HepG2 (cell line): Measurements from ENCODE around the gene KLHDC8B. TPM values are rescaled to one million over a fixed set of nuclear protein-coding genes. Genes with fewer than 3 reads are reported as not detected.

Experiments
- ARNT2 ChIP-seq: sonication (generic); formaldehyde crosslinking; IDR thresholded peaks from 2 replicates; pipeline ENCODE4 v1.8.0; 2022; ENCODE audit warnings: mild to moderate bottlenecking, low read depth, missing genetic modification reagents, moderate library complexity
- ATF7-NPFF ChIP-seq: sonication (generic); formaldehyde crosslinking; IDR thresholded peaks from 2 replicates; pipeline ENCODE4 v1.8.1; 2023; ENCODE audit warnings: mild to moderate bottlenecking, low read depth, missing genetic modification reagents, moderate library complexity
- CREB1 ChIP-seq, 2 experiments: fragments of 450-650 bp in 1 of 2; IDR thresholded peaks; 2 replicates each; pipeline ENCODE4 v1.6.1; 2016 to 2017; ENCODE audit warnings: control low read depth in 1 of 2, mild to moderate bottlenecking in 1 of 2, missing compliant biosample characterization in 1 of 2, missing genetic modification characterization in 1 of 2
- HNF1A ChIP-seq, 2 experiments: sonication (generic) in 1 of 2; formaldehyde crosslinking in 1 of 2; IDR thresholded peaks; 2 replicates each; pipeline versions ENCODE4 v1.4.0 to v1.6.1; 2016 to 2020; ENCODE audit warnings: borderline replicate concordance in 1 of 2, low read depth in 1 of 2, mild to moderate bottlenecking in 1 of 2, missing genetic modification reagents in 1 of 2
- JUND ChIP-seq: sonication (generic); formaldehyde crosslinking; IDR thresholded peaks from 2 replicates; pipeline ENCODE4 v1.8.0; 2022; ENCODE audit warnings: mild to moderate bottlenecking, missing genetic modification reagents
- NFYC ChIP-seq: IDR thresholded peaks from 2 replicates; pipeline ENCODE4 v1.6.1; 2016; ENCODE audit warnings: missing genetic modification reagents, missing compliant biosample characterization
- PAX8 ChIP-seq: sonication (generic); formaldehyde crosslinking; IDR thresholded peaks from 2 replicates; pipeline ENCODE4 v1.8.0; 2022; ENCODE audit warnings: mild to moderate bottlenecking, missing genetic modification reagents, borderline replicate concordance
- PHF20 ChIP-seq: sonication (generic); formaldehyde crosslinking; IDR thresholded peaks from 2 replicates; pipeline ENCODE4 v1.5.0; 2020; ENCODE audit warnings: mild to moderate bottlenecking, missing genetic modification reagents
- POGZ ChIP-seq: sonication (generic); formaldehyde crosslinking; IDR thresholded peaks from 2 replicates; pipeline ENCODE4 v1.4.0; 2020; ENCODE audit warnings: mild to moderate bottlenecking, missing genetic modification reagents
- RARA ChIP-seq: IDR thresholded peaks from 2 replicates; pipeline ENCODE4 v1.6.1; 2016; ENCODE audit warnings: missing genetic modification reagents, missing compliant biosample characterization
- SMAD3 ChIP-seq: sonication (generic); formaldehyde crosslinking; IDR thresholded peaks from 2 replicates; pipeline ENCODE4 v1.4.0; 2020; ENCODE audit warnings: missing genetic modification reagents
- SP5 ChIP-seq: IDR thresholded peaks from 2 replicates; pipeline ENCODE4 v1.6.1; 2016; ENCODE audit warnings: low read depth, borderline replicate concordance
- ZNF292 ChIP-seq: sonication (generic); formaldehyde crosslinking; IDR thresholded peaks from 2 replicates; pipeline ENCODE4 v1.8.1; 2022; ENCODE audit warnings: mild to moderate bottlenecking, low read depth, missing genetic modification reagents, borderline replicate concordance
- ZNF317 ChIP-seq: sonication (generic); formaldehyde crosslinking; IDR thresholded peaks from 2 replicates; pipeline ENCODE4 v1.5.0; 2020; ENCODE audit warnings: mild to moderate bottlenecking, missing genetic modification reagents
- ZNF510 ChIP-seq: sonication (generic); formaldehyde crosslinking; IDR thresholded peaks from 2 replicates; pipeline ENCODE4 v1.4.0; 2020; ENCODE audit warnings: low read depth, mild to moderate bottlenecking, missing genetic modification reagents
- ZNF564 ChIP-seq: sonication (generic); formaldehyde crosslinking; IDR thresholded peaks from 2 replicates; pipeline ENCODE4 v1.8.1; 2023; ENCODE audit warnings: mild to moderate bottlenecking, missing genetic modification reagents
- ZNF616 ChIP-seq: sonication (generic); formaldehyde crosslinking; IDR thresholded peaks from 2 replicates; pipeline ENCODE4 v1.5.0; 2020; ENCODE audit warnings: low read depth, mild to moderate bottlenecking, missing genetic modification reagents
- ZNF780A ChIP-seq: sonication (generic); formaldehyde crosslinking; IDR thresholded peaks from 2 replicates; pipeline ENCODE4 v1.8.0; 2022; ENCODE audit warnings: mild to moderate bottlenecking, missing genetic modification reagents, moderate library complexity
- polyA plus RNA-seq, 8 experiments: library from polyadenylated mRNA; depleted of rRNA in 3 of 8; stranded (reverse) in 7 of 8; unstranded in 1 of 8; fragments of >200 nt; fragmentation: Illumina TruSeq in 4 of 8; extraction: Trizol in 4 of 8; gene quantifications; 2 replicates each; pipeline versions ENCODE4 v1.2.1 to v1.2.3, GENCODE V29; 2011 to 2016; ENCODE audit warnings: low read depth in 4 of 8, missing spikeins in 1 of 8, mixed read lengths in 1 of 8; ENCODE audit not compliant: insufficient read depth in 1 of 8
- total RNA-seq, 5 experiments: library from RNA; depleted of rRNA; stranded (reverse); fragments of >200 nt; fragmentation: Illumina TruSeq; extraction: Trizol; gene quantifications; 2 replicates each; pipeline ENCODE4 v1.2.3, GENCODE V29; 2016; ENCODE audit warnings: low read depth in 1 of 5
- TF ChIP-seq, protein P1 (sequence below): IDR thresholded peaks from 2 replicates; pipeline ENCODE4 v1.6.1; 2016; ENCODE audit warnings: missing biosample characterization, missing genetic modification reagents, low read depth
- TF ChIP-seq, protein P2 (sequence below): sonication (generic); formaldehyde crosslinking; IDR thresholded peaks from 2 replicates; pipeline ENCODE4 v1.5.1; 2020; ENCODE audit warnings: mild to moderate bottlenecking, missing genetic modification reagents, borderline replicate concordance

KLHDC8B gene
- total and polyA plus RNA-seq, 2 of the 13 experiments (the other 11 are each of a cell fraction or from before 2014, with no cell fraction given): 17.2 to 17.8 TPM

GRCh38 chr3:49132437-49133225, 38.8 kb upstream of the KLHDC8B start, which contains the start of gene LAMB2 (continued):
- TF ChIP-seq, protein P1, sequence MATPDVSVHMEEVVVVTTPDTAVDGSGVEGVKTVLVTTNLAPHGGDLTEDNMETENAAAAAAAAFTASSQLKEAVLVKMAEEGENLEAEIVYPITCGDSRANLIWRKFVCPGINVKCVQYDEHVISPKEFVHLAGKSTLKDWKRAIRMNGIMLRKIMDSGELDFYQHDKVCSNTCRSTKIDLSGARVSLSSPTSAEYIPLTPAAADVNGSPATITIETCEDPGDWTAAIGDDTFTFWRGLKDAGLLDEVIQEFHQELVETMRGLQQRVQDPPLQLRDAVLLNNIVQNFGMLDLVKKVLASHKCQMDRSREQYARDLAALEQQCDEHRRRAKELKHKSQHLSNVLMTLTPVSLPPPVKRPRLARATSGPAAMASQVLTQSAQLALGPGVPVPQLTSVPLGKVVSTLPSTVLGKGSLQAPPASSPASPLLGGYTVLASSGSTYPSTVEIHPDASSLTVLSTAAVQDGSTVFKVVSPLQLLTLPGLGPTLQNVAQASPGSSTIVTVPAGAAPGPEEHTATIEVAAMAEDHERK (CRISPR knock-in tag): no peak
- TF ChIP-seq JUND (CRISPR knock-in tag) (no peak), HNF1A (IDR thresholded peaks at IDR 0.05; ENCODE audit: low read depth) (no peak), HNF1A (CRISPR knock-in tag; IDR thresholded peaks at IDR 0.05; ENCODE audit: borderline replicate concordance) (0 out of 2 replicates have a peak, but pooled peaks have one; percentile 52), ZNF317 (CRISPR knock-in tag) (peak; percentile 79), ARNT2 (CRISPR knock-in tag) (0 out of 2 replicates have a peak, but pooled peaks have one; percentile 60), POGZ (peak; percentile 46), NFYC (CRISPR knock-in tag) (no peak), SMAD3 (CRISPR knock-in tag) (peak; percentile 45; the same call in 1 of the 2 replicates), CREB1 (IDR thresholded peaks at IDR 0.05) (no peak), CREB1 (CRISPR knock-in tag; IDR thresholded peaks at IDR 0.05) (no peak; the same call in 1 of the 2 replicates), RARA (CRISPR knock-in tag) (no peak), ZNF780A (CRISPR knock-in tag) (peak; percentile 76; the same call in 1 of the 2 replicates), PAX8 (no peak), ZNF564 (CRISPR knock-in tag) (no peak; the same call in 1 of the 2 replicates), ZNF616 (CRISPR knock-in tag) (no peak), PHF20 (peak; percentile 53), ATF7-NPFF (CRISPR knock-in tag) (0 out of 2 replicates have a peak, but pooled peaks have one; percentile 44), ZNF292 (CRISPR knock-in tag) (no peak), ZNF510 (CRISPR knock-in tag) (0 out of 2 replicates have a peak, but pooled peaks have one; percentile 61), SP5 (CRISPR knock-in tag) (0 out of 2 replicates have a peak, but pooled peaks have one; percentile 20)
- TF ChIP-seq, protein P2, sequence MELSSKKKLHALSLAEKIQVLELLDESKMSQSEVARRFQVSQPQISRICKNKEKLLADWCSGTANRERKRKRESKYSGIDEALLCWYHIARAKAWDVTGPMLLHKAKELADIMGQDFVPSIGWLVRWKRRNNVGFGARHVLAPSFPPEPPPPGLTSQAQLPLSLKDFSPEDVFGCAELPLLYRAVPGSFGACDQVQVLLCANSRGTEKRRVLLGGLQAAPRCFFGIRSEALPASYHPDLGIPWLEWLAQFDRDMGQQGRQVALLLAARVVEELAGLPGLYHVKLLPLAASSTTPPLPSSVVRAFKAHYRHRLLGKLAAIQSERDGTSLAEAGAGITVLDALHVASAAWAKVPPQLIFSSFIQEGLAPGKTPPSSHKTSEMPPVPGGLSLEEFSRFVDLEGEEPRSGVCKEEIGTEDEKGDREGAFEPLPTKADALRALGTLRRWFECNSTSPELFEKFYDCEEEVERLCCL (CRISPR knock-in tag): no peak
